IMR-90 (cell line): ENCODE data around the gene ANKRD55. TPM values are rescaled to one million over a fixed set of nuclear protein-coding genes. Genes with fewer than 3 reads are reported as not detected.

Experiments
- ATAC-seq: fragments of 200-7000 bp; cut with Tn5 transposase; 2 replicates; pipeline ENCODE4 v1.9.1; 2020; ENCODE audit warnings: low read depth, mild to moderate bottlenecking, moderate library complexity
- BruUV-seq: library from RNA; stranded (reverse); fragments of 400-500 nt; replicated peaks from 2 replicates; lab custom pipeline; 2021; lab: Mats Ljungman, UMichigan
- CTCF ChIA-PET: fragments of 300-600 bp; formaldehyde crosslinking; extraction: SDS; loops from one replicate; lab custom pipeline; 2021; ENCODE audit warnings: antibody characterized with exemption; lab: Yijun Ruan, JAX
- POLR2A ChIA-PET: fragments of 300-600 bp; sonication (Branson Sonifier 250); formaldehyde crosslinking; loops from one replicate; lab custom pipeline; 2022; ENCODE audit warnings: antibody characterized with exemption; ENCODE audit not compliant: unreplicated experiment; lab: Charles Lee
- DNase-seq: peaks from one replicate; pipeline ENCODE4 v3.0.0; 2013
- H2AFZ ChIP-seq: replicated peaks from 2 replicates; pipeline ENCODE3; 2013; ENCODE audit warnings: low read length, mild to moderate bottlenecking; ENCODE audit not compliant: poor library complexity
- H2AK5ac ChIP-seq: 2 replicates; pipeline ENCODE4 v1.6.1; 2013; ENCODE audit warnings: low read depth, low read length, inconsistent platforms
- H2AK9ac ChIP-seq: replicated peaks from 2 replicates; pipeline ENCODE3; 2013; ENCODE audit warnings: mild to moderate bottlenecking, low read depth, low read length, moderate library complexity; ENCODE audit not compliant: poor library complexity
- H2BK120ac ChIP-seq: 2 replicates; pipeline ENCODE4 v1.6.1; 2013; ENCODE audit warnings: low read depth, low read length, inconsistent platforms
- H2BK15ac ChIP-seq: 3 replicates; pipeline ENCODE4 v1.6.1; 2013; ENCODE audit warnings: low read depth, low read length, inconsistent platforms
- H2BK20ac ChIP-seq: 2 replicates; pipeline ENCODE4 v1.6.1; 2013; ENCODE audit warnings: low read depth, mild to moderate bottlenecking, inconsistent platforms, low read length, moderate library complexity
- H2BK5ac ChIP-seq: 2 replicates; pipeline ENCODE4 v1.6.1; 2013; ENCODE audit warnings: mild to moderate bottlenecking, low read depth, low read length, inconsistent platforms; ENCODE audit not compliant: poor library complexity, severe bottlenecking
- H3K14ac ChIP-seq: replicated peaks from 2 replicates; pipeline ENCODE4 v1.6.1; 2013; ENCODE audit warnings: low read depth, low read length, inconsistent platforms
- H3K18ac ChIP-seq: 2 replicates; pipeline ENCODE4 v1.6.1; 2013; ENCODE audit warnings: low read depth, low read length, control low read depth
- H3K23ac ChIP-seq: 2 replicates; pipeline ENCODE4 v1.6.1; 2013; ENCODE audit warnings: low read depth, low read length, inconsistent platforms
- H3K27ac ChIP-seq: 2 replicates; pipeline ENCODE4 v1.5.1; 2013; ENCODE audit warnings: mild to moderate bottlenecking, control low read depth, low read length; ENCODE audit not compliant: insufficient read depth
- H3K27me3 ChIP-seq: 2 replicates; pipeline ENCODE4 v1.6.1; 2013; ENCODE audit warnings: low read length; ENCODE audit not compliant: control insufficient read depth, insufficient read depth
- H3K36me3 ChIP-seq: 2 replicates; pipeline ENCODE4 v1.6.1; 2013; ENCODE audit warnings: low read length, mixed read lengths; ENCODE audit not compliant: control insufficient read depth, insufficient read depth
- H3K4ac ChIP-seq: 2 replicates; pipeline ENCODE4 v1.6.1; 2013; ENCODE audit warnings: low read depth, low read length, inconsistent platforms
- H3K4me1 ChIP-seq: 2 replicates; pipeline ENCODE4 v1.6.1; 2013; ENCODE audit warnings: low read length, mixed read lengths; ENCODE audit not compliant: control insufficient read depth, insufficient read depth
- H3K4me2 ChIP-seq: 2 replicates; pipeline ENCODE4 v1.6.1; 2013; ENCODE audit warnings: low read depth, mild to moderate bottlenecking, control low read depth, low read length, moderate library complexity
- H3K4me3 ChIP-seq: 2 replicates; pipeline ENCODE4 v1.5.1; 2013; ENCODE audit warnings: low read depth, mild to moderate bottlenecking, control low read depth, low read length, moderate library complexity; ENCODE audit not compliant: insufficient read depth
- H3K56ac ChIP-seq: 2 replicates; pipeline ENCODE4 v1.6.1; 2013; ENCODE audit warnings: low read length, inconsistent platforms; ENCODE audit not compliant: insufficient read depth; ENCODE audit errors: extremely low read depth
- H3K79me1 ChIP-seq, 2 experiments: 2 replicates each; pipeline ENCODE4 v1.6.1; 2013; ENCODE audit warnings: low read length in 2 of 2, inconsistent platforms in 1 of 2, low read depth in 1 of 2
- H3K9ac ChIP-seq: 2 replicates; pipeline ENCODE4 v1.6.1; 2013; ENCODE audit warnings: low read depth, low read length, control low read depth
- H3K9me1 ChIP-seq: 2 replicates; pipeline ENCODE4 v1.6.1; 2013; ENCODE audit warnings: low read length, inconsistent platforms; ENCODE audit not compliant: insufficient read depth
- H3K9me3 ChIP-seq: 2 replicates; pipeline ENCODE4 v1.6.1; 2013; ENCODE audit warnings: low read length; ENCODE audit not compliant: control insufficient read depth, insufficient read depth
- H4K20me1 ChIP-seq: 2 replicates; pipeline ENCODE4 v1.6.1; 2013; ENCODE audit warnings: low read length, inconsistent platforms; ENCODE audit not compliant: insufficient read depth
- H4K5ac ChIP-seq: 2 replicates; pipeline ENCODE4 v1.6.1; 2013; ENCODE audit warnings: mild to moderate bottlenecking, low read depth, low read length, control low read depth
- H4K8ac ChIP-seq, 2 experiments: 2 replicates each; pipeline ENCODE4 v1.6.1; 2013; ENCODE audit warnings: low read depth in 2 of 2, low read length in 2 of 2, control low read depth in 1 of 2, inconsistent platforms in 1 of 2
- H4K91ac ChIP-seq: 2 replicates; pipeline ENCODE4 v1.6.1; 2013; ENCODE audit warnings: low read depth, low read length, inconsistent platforms; ENCODE audit not compliant: insufficient read depth
- BHLHE40 ChIP-seq: fragments of 150-350 bp; IDR thresholded peaks from 2 replicates; pipeline ENCODE4 v1.6.1; 2016; ENCODE audit warnings: mild to moderate bottlenecking, low read depth, low read length
- CEBPB ChIP-seq: IDR thresholded peaks from 2 replicates; pipeline ENCODE4 v1.6.1; 2012; ENCODE audit warnings: low read depth, low read length, improper control_type of control experiment
- CHD1 ChIP-seq: IDR thresholded peaks from 2 replicates; pipeline ENCODE4 v1.6.1; 2012; ENCODE audit warnings: low read depth, low read length, improper control_type of control experiment
- FOS ChIP-seq: fragments of 150-350 bp; IDR thresholded peaks from 2 replicates; pipeline ENCODE4 v1.6.1; 2016; ENCODE audit warnings: low read depth, low read length
- MAFK ChIP-seq: IDR thresholded peaks from 2 replicates; pipeline ENCODE4 v1.6.1; 2012; ENCODE audit warnings: low read depth, low read length, improper control_type of control experiment
- MXI1 ChIP-seq: IDR thresholded peaks from 2 replicates; pipeline ENCODE4 v1.6.1; 2012; ENCODE audit warnings: low read depth, mild to moderate bottlenecking, low read length, moderate library complexity, borderline replicate concordance
- NFE2L2 ChIP-seq: fragments of 150-350 bp; IDR thresholded peaks from 2 replicates; pipeline ENCODE4 v1.6.1; 2016; ENCODE audit warnings: low read depth, mild to moderate bottlenecking, low read length
- POLR2A ChIP-seq: IDR thresholded peaks from 2 replicates; pipeline ENCODE4 v1.6.1; 2012; ENCODE audit warnings: mild to moderate bottlenecking, low read depth, low read length
- RAD21 ChIP-seq: IDR thresholded peaks from 2 replicates; pipeline ENCODE4 v1.6.1; 2012; ENCODE audit warnings: low read length, improper control_type of control experiment
- RCOR1 ChIP-seq: IDR thresholded peaks from 2 replicates; pipeline ENCODE4 v1.6.1; 2012; ENCODE audit warnings: mild to moderate bottlenecking, low read length, improper control_type of control experiment; ENCODE audit not compliant: insufficient replicate concordance
- RFX5 ChIP-seq: IDR thresholded peaks from 2 replicates; pipeline ENCODE4 v1.8.0; 2012; ENCODE audit warnings: low read depth, mild to moderate bottlenecking, low read length, moderate library complexity
- WGBS, 2 experiments: methylation state at CpG; one replicate each; pipeline versions ENCODE4 v1.1.5 to v1.1.7; 2013; ENCODE audit warnings: missing lambda C conversion rate in 2 of 2; ENCODE audit not compliant: insufficient read length in 1 of 2; ENCODE audit errors: extremely low coverage in 2 of 2; 5-methylcytosine and 5-hydroxymethylcytosine counted together
- dilution Hi-C: fragments of 300-500 bp; cut with HindIII; formaldehyde crosslinking; loops from one replicate; pipeline ENCODE4 v1.14.3; 2018; ENCODE audit warnings: low sequenced_read_pairs; ENCODE audit not compliant: unreplicated experiment
- in situ Hi-C: fragments of 300-500 bp; cut with MboI; formaldehyde crosslinking; loops from 3 replicates; pipeline ENCODE4 v1.14.3; 2019; ENCODE audit warnings: low sequenced_read_pairs, inconsistent platforms, mixed read lengths
- intact Hi-C: fragments of 100-400 bp; cut with micrococcal nuclease; formaldehyde crosslinking; loops from 2 replicates; pipeline ENCODE4 v1.10.0; 2022
- polyA plus RNA-seq, 3 experiments: library from polyadenylated mRNA; depleted of rRNA; stranded (reverse); fragments of >200 nt; gene quantifications; 2 replicates each; pipeline ENCODE4 v1.2.3, GENCODE V29; 2012; ENCODE audit warnings: low replicate concordance in 1 of 3
- total RNA-seq: library from RNA; depleted of rRNA; stranded (reverse); fragments of >200 nt; gene quantifications from 2 replicates; pipeline ENCODE4 v1.2.3, GENCODE V29; 2012
- TF ChIP-seq, protein P1 (sequence below): conservative IDR thresholded peaks from 2 replicates; pipeline ENCODE4 v1.5.1; 2012; ENCODE audit warnings: mild to moderate bottlenecking, low read depth, low read length, improper control_type of control experiment
- TF ChIP-seq, protein P2 (sequence below): fragments of 150-350 bp; IDR thresholded peaks from 2 replicates; pipeline ENCODE4 v1.6.1; 2016; ENCODE audit warnings: low read depth, mild to moderate bottlenecking, low read length, moderate library complexity, borderline replicate concordance

ANKRD55 gene
- total and polyA plus RNA-seq, 2 of the 4 experiments (the other 2 are of a cell fraction) = not detected

DNA sequence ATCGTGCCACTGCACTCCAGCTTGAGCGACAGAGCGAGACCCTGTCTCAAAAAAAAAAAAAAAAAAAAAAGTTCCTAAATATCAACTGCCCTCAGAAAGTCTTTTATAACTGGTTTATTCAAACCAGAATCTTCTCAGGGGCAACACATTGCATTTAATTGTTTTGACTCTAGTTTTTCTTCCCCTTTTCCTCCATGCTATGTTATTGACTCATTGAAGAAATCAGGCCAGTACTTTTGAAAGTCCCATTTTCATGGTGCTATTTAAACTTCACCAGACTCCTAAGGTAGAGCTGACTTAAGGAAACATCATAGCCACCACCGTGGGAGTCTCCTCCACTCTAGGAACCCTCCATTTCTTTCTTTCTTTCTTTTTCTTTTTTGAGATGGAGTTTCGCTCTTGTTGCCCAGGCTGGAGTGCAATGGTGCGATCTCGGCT, 155.3 kb downstream of the ANKRD55 start (continued):
- TF ChIP-seq, protein P1, sequence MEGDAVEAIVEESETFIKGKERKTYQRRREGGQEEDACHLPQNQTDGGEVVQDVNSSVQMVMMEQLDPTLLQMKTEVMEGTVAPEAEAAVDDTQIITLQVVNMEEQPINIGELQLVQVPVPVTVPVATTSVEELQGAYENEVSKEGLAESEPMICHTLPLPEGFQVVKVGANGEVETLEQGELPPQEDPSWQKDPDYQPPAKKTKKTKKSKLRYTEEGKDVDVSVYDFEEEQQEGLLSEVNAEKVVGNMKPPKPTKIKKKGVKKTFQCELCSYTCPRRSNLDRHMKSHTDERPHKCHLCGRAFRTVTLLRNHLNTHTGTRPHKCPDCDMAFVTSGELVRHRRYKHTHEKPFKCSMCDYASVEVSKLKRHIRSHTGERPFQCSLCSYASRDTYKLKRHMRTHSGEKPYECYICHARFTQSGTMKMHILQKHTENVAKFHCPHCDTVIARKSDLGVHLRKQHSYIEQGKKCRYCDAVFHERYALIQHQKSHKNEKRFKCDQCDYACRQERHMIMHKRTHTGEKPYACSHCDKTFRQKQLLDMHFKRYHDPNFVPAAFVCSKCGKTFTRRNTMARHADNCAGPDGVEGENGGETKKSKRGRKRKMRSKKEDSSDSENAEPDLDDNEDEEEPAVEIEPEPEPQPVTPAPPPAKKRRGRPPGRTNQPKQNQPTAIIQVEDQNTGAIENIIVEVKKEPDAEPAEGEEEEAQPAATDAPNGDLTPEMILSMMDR = no peak
- no peak for TF ChIP-seq POLR2A
- TF ChIP-seq FOS = no peak

DNA sequence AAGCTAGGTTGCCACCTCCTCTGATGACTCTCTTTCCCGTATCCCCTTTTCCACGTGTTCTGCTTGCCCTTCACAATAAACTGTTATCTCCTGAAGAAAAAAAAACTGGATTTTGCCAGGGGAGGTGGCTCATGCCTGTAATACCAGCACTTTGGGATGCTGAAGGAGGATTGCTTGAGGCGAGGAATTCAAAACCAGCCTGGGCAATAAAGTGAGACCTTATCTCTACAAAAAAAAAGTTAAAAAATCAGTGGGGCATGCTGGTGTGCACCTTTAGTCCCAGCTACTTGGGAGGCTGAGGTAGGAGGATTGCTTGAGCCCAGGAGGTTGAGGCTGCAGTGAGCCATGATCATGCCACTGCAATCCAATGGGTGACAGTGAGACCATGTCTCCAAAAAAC, 156.6 kb downstream of the ANKRD55 start:
- no TSS peak for BruUV-seq
- H3K4me2 ChIP-seq = no peak overlapping the region
- peaks cover 15% of the 10 kb centered on the region; the same call in 1 of the 2 replicates for H3K4me1 ChIP-seq
- H3K36me3 ChIP-seq = no peaks in the 10 kb centered on the region
- H2BK20ac ChIP-seq = no peak overlapping the region
- H3K9me3 ChIP-seq = no peaks in the 10 kb centered on the region
- H2BK15ac ChIP-seq = no peak overlapping the region
- no peaks in the 10 kb centered on the region for H4K20me1 ChIP-seq
- no peak overlapping the region; the same call in 1 of the 2 replicates for H4K5ac ChIP-seq
- no peak overlapping the region for H3K14ac ChIP-seq
- no CpG with 5 or more reads among the region's 3 CpGs for WGBS, 2 experiments
- ATAC-seq = no peak
- no peak overlapping the region for H3K56ac ChIP-seq
- no peaks in the 10 kb centered on the region for H3K27me3 ChIP-seq
- no peak overlapping the region for H2AK9ac ChIP-seq
- DNase-seq = no peak
- no peak overlapping the region for H3K9ac ChIP-seq
- H3K9me1 ChIP-seq = peaks cover 6% of the 10 kb centered on the region
- H3K27ac ChIP-seq = no peak overlapping the region
- no peak overlapping the region for H2AFZ ChIP-seq
- no peak overlapping the region for H3K4ac ChIP-seq
- POLR2A ChIA-PET = no interaction called here
- H2BK120ac ChIP-seq = no peak overlapping the region
- no peak overlapping the region for H3K23ac ChIP-seq
- in situ Hi-C loops = no loop called here
- CTCF ChIA-PET = no interaction called here
- intact Hi-C loops = no loop called here
- H4K91ac ChIP-seq = no peak overlapping the region
- no peak overlapping the region for H3K18ac ChIP-seq
- H4K8ac ChIP-seq = no peak overlapping the region
- no peak overlapping the region for H2AK5ac ChIP-seq
- no peak overlapping the region for H2BK5ac ChIP-seq
- dilution Hi-C loops = no loop called here
- H3K79me1 ChIP-seq = no peaks in the 10 kb centered on the region
- H3K4me3 ChIP-seq = no peak overlapping the region
- no peak for TF ChIP-seq FOS
- TF ChIP-seq POLR2A = no peak
- TF ChIP-seq CHD1 = no peak
- no peak for TF ChIP-seq RAD21
- TF ChIP-seq, protein P1 = no peak
- no peak for TF ChIP-seq NFE2L2
- TF ChIP-seq, protein P2, sequence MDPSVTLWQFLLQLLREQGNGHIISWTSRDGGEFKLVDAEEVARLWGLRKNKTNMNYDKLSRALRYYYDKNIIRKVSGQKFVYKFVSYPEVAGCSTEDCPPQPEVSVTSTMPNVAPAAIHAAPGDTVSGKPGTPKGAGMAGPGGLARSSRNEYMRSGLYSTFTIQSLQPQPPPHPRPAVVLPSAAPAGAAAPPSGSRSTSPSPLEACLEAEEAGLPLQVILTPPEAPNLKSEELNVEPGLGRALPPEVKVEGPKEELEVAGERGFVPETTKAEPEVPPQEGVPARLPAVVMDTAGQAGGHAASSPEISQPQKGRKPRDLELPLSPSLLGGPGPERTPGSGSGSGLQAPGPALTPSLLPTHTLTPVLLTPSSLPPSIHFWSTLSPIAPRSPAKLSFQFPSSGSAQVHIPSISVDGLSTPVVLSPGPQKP = no peak
- TF ChIP-seq MXI1 = no peak
- TF ChIP-seq RCOR1 = no peak
- no peak for TF ChIP-seq MAFK
- no peak for TF ChIP-seq CEBPB
- no peak for TF ChIP-seq BHLHE40
- no peak for TF ChIP-seq RFX5
